A673 (cell line): ENCODE data around the gene SYT8.

Source experiments
- CTCF ChIP-seq: fragments of 300-800, 200-600 bp; sonication (generic); conservative IDR thresholded peaks from 2 replicates; pipeline ENCODE4 v1.5.1; 2017; ENCODE audit warnings: low read depth, mild to moderate bottlenecking, antibody characterized with exemption, low read length, moderate library complexity, mixed read lengths
- EZH2 ChIP-seq: fragments of 200-600 bp; sonication (generic); IDR thresholded peaks from 2 replicates; pipeline ENCODE4 v1.6.1; 2017; ENCODE audit warnings: borderline replicate concordance, low read depth, mild to moderate bottlenecking, mixed read lengths, antibody characterized with exemption, low read length; ENCODE audit not compliant: poor library complexity, severe bottlenecking

DNA sequence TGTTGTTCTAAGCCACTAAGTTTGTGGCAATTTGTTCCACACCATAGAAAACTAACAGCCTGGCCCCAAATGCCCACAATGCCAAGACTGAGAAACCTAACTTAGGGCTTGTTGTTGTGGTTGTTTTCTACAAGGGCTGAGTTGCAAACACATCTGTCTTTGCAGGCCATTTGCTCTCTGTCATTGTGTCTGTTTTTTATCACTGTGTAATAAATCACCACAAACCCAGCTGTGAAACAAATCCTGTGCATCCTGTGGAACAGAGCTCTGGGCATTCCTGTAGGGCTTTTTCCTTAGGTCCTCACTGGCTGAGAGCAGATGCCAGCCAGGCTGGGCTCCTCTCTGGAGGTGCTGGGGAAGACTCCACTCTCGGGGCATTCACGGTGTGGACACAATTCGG is 15.7 kb upstream of the SYT8 start:
- TF ChIP-seq CTCF (no peak), EZH2 (no peak)
